Gastrocnemius medialis (tissue), 4 donors: Measurements from ENCODE around the gene NDUFAF3.

Experiments
- POLR2A ChIP-seq, 2 donors: fragments of 450-650 bp; IDR thresholded peaks; one replicate each; pipeline ENCODE4 v1.6.1; 2017; ENCODE audit warnings: antibody characterized with exemption in 2 of 2, mild to moderate bottlenecking in 2 of 2, moderate library complexity in 2 of 2
- TF ChIP-seq, protein P1 (sequence below), 5 experiments: fragments of 450-650 bp in 3 of 5; fragments of 200-600 bp in 2 of 5; sonication (generic) in 2 of 5; IDR thresholded peaks in 4 of 5; conservative IDR thresholded peaks in 1 of 5; 1 replicate in 4 of 5; 2 replicates in 1 of 5; pipeline ENCODE4 v1.5.1; 2016 to 2019; ENCODE audit warnings: antibody characterized with exemption in 5 of 5, mild to moderate bottlenecking in 3 of 5, moderate library complexity in 3 of 5

DNA sequence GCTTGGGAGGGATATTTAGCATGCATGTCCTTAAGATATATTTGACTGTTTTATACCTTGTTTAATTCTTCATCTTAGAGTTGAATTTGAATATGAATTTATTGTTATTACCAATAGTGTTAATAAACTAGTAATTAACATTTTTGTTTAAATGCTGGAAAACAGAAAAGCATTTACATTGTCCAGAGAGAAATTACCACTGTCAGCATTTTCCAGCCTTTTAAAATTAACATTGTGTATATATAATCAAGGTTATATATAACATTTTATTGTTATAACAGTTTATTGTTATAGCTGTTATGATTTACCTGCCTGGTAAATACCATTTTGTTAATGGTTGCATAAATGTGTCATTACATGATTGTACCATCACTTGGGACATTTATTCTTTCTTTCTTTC lies 39.9 kb upstream of the NDUFAF3 start:
- TF ChIP-seq, protein P1, sequence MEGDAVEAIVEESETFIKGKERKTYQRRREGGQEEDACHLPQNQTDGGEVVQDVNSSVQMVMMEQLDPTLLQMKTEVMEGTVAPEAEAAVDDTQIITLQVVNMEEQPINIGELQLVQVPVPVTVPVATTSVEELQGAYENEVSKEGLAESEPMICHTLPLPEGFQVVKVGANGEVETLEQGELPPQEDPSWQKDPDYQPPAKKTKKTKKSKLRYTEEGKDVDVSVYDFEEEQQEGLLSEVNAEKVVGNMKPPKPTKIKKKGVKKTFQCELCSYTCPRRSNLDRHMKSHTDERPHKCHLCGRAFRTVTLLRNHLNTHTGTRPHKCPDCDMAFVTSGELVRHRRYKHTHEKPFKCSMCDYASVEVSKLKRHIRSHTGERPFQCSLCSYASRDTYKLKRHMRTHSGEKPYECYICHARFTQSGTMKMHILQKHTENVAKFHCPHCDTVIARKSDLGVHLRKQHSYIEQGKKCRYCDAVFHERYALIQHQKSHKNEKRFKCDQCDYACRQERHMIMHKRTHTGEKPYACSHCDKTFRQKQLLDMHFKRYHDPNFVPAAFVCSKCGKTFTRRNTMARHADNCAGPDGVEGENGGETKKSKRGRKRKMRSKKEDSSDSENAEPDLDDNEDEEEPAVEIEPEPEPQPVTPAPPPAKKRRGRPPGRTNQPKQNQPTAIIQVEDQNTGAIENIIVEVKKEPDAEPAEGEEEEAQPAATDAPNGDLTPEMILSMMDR (IDR thresholded peaks at IDR 0.05 in 4 of 5, conservative IDR thresholded peaks at IDR 0.05 in 1 of 5) = no peak
- no peak for TF ChIP-seq POLR2A (IDR thresholded peaks at IDR 0.05)
